ENCODE results near the gene GALNT2.

- TF ChIP-seq TSHZ2 (CRISPR knock-in tag; IDR thresholded peaks at IDR 0.05) (no peak), ISL1 (CRISPR knock-in tag; IDR thresholded peaks at IDR 0.05) (no peak), RARB (CRISPR knock-in tag; IDR thresholded peaks at IDR 0.05) (no peak), PATZ1 (CRISPR knock-in tag; IDR thresholded peaks at IDR 0.05; ENCODE audit: borderline replicate concordance) (no peak), CSDC2 (CRISPR knock-in tag; IDR thresholded peaks at IDR 0.05) (no peak), CSRNP3 (CRISPR knock-in tag; IDR thresholded peaks at IDR 0.05) (no peak), BACH2 (CRISPR knock-in tag; IDR thresholded peaks at IDR 0.05; ENCODE audit: borderline replicate concordance) (no peak)
These were observed 58.8 kb downstream of the GALNT2 start for GRCh38 chr1:230125640-230126528.
